HG03565 (cell line): ENCODE data around the gene PRTG.
A peak's percentile ranks its signal among the peaks of the same experiment; 100 is the strongest.
"Not testable (repeated sequence)": the region's sequence is repeated elsewhere in the genome, so short reads cannot be mapped to it uniquely, and the experiment has no call there.

Experiments used
- ATAC-seq: cut with Tn5 transposase; IDR thresholded peaks from one replicate; pipeline ENCODE4 v1.9.1; 2021; ENCODE audit warnings: mild to moderate bottlenecking, moderate library complexity; ENCODE audit not compliant: unreplicated experiment

Gene PRTG

GRCh38 chr15:55742927-55743728 lies at the start of gene PRTG:
Gene PRTG, minus strand, starts transcription at chr15:55743152. Its CDS starts 221 bp downstream, at chr15:55742931.
- ATAC-seq, result no peak

GRCh38 chr15:55791551-55792400 lies 48.8 kb upstream of the PRTG start:
- no peak for ATAC-seq

- no peak for ATAC-seq
Measured at GRCh38 chr15:55789066-55789660, 46.2 kb upstream of the PRTG start.

- no peak for ATAC-seq
Measured at GRCh38 chr15:55786341-55786740, 43.4 kb upstream of the PRTG start.

- not testable (repeated sequence) for ATAC-seq
Measured at GRCh38 chr15:55785593-55785992, 42.6 kb upstream of the PRTG start.

- ATAC-seq, result no peak
Measured at GRCh38 chr15:55784286-55784685, 41.3 kb upstream of the PRTG start.

- no peak for ATAC-seq
Measured at GRCh38 chr15:55782901-55783300, 39.9 kb upstream of the PRTG start.

- ATAC-seq, result no peak
Measured at GRCh38 chr15:55780292-55780691, 37.3 kb upstream of the PRTG start.

GRCh38 chr15:55778932-55779331 lies 36.0 kb upstream of the PRTG start:
- no peak for ATAC-seq

GRCh38 chr15:55775316-55775715 lies 32.4 kb upstream of the PRTG start:
- no peak for ATAC-seq

GRCh38 chr15:55774113-55774970 lies 31.4 kb upstream of the PRTG start:
- ATAC-seq, result peak; percentile 49

GRCh38 chr15:55770806-55771205 lies 27.9 kb upstream of the PRTG start:
- no peak for ATAC-seq

- no peak for ATAC-seq
Measured at GRCh38 chr15:55770261-55770660, 27.3 kb upstream of the PRTG start.

GRCh38 chr15:55768670-55769185 lies 25.8 kb upstream of the PRTG start:
- ATAC-seq, result no peak

GRCh38 chr15:55766676-55767075 lies 23.7 kb upstream of the PRTG start:
- no peak for ATAC-seq

GRCh38 chr15:55764398-55764797 lies 21.4 kb upstream of the PRTG start:
- no peak for ATAC-seq

- ATAC-seq, result no peak
Measured at GRCh38 chr15:55758580-55758986, 15.6 kb upstream of the PRTG start.

- not testable (repeated sequence) for ATAC-seq
Measured at GRCh38 chr15:55753433-55753832, 10.5 kb upstream of the PRTG start.

- ATAC-seq, result no peak
Measured at GRCh38 chr15:55750706-55751105, 7.8 kb upstream of the PRTG start.
